HepG2 (cell line): ENCODE results near the gene P2RX5. TPM values are rescaled to one million over a fixed set of nuclear protein-coding genes. Genes with fewer than 3 reads are reported as not detected.

Experiments
- ATAC-seq: fragments of 200-7000 bp; cut with Tn5 transposase; 3 replicates; pipeline ENCODE4 v1.9.1; 2020; ENCODE audit warnings: mild to moderate bottlenecking, moderate library complexity
- BruUV-seq: library from RNA; stranded (reverse); fragments of 400-500 nt; replicated peaks from 2 replicates; lab custom pipeline; 2021; lab: Mats Ljungman, UMichigan
- CTCF ChIA-PET: fragments of 300-600 bp; formaldehyde crosslinking; extraction: SDS; loops from one replicate; lab custom pipeline; 2021; ENCODE audit warnings: low total read pairs, inconsistent platforms, low intra/inter-chr PET ratio; lab: Yijun Ruan, JAX
- POLR2A ChIA-PET: fragments of 350-600 bp; sonication (Branson Sonifier 250); formaldehyde crosslinking; loops from one replicate; lab custom pipeline; 2020; ENCODE audit warnings: antibody characterized with exemption, inconsistent platforms; lab: Yijun Ruan, JAX
- DNase-seq: peaks from one replicate; pipeline ENCODE4 v3.0.0-alpha.2; 2015; ENCODE audit warnings: low spot score
- FAIRE-seq: peaks from 3 replicates; lab custom pipeline; 2011; peaks lifted over from hg19 to GRCh38; lab: Jason Lieb, UNC
- H2AFZ ChIP-seq: one replicate; pipeline ENCODE4 v1.6.1; 2011; ENCODE audit warnings: low read length, inconsistent platforms
- H3K27ac ChIP-seq: fragments of 300-600 bp; 3 replicates; pipeline ENCODE4 v1.8.0; 2011; ENCODE audit warnings: mixed run types, mild to moderate bottlenecking, mixed read lengths, low read length, inconsistent platforms; ENCODE audit not compliant: insufficient read depth; ENCODE audit errors: extremely low read length
- H3K27me3 ChIP-seq, 2 experiments: fragments of 200-600 bp in 1 of 2; 2 replicates in 1 of 2; 3 replicates in 1 of 2; pipeline versions ENCODE4 v1.6.0 to v1.8.0; 2011; ENCODE audit warnings: low read length in 2 of 2, mild to moderate bottlenecking in 2 of 2, moderate library complexity in 2 of 2, inconsistent platforms in 1 of 2; ENCODE audit not compliant: insufficient read depth in 2 of 2, control insufficient read depth in 1 of 2
- H3K36me3 ChIP-seq, 2 experiments: fragments of 200-600 bp in 1 of 2; replicated peaks in 1 of 2; 2 replicates in 1 of 2; 3 replicates in 1 of 2; pipeline versions ENCODE4 v1.5.1 to v1.8.0; 2011; ENCODE audit warnings: low read length in 2 of 2, inconsistent platforms in 1 of 2; ENCODE audit not compliant: insufficient read depth in 2 of 2, control insufficient read depth in 1 of 2
- H3K4me1 ChIP-seq: 2 replicates; pipeline ENCODE4 v1.5.1; 2012; ENCODE audit warnings: low read length, inconsistent platforms; ENCODE audit not compliant: insufficient read depth
- H3K4me2 ChIP-seq: 2 replicates; pipeline ENCODE4 v1.6.0; 2011; ENCODE audit warnings: low read depth, low read length, inconsistent platforms
- H3K4me3 ChIP-seq, 3 experiments: fragments of 200-600 bp in 1 of 3; sonication (generic), shearing (Covaris generic) in 1 of 3; replicated peaks in 1 of 3; 2 replicates each; pipeline ENCODE4 v1.5.1; 2011 to 2016; ENCODE audit warnings: low read length in 3 of 3, inconsistent platforms in 2 of 3, low read depth in 2 of 3, mild to moderate bottlenecking in 2 of 3, control low read depth in 1 of 3, mixed read lengths in 1 of 3; ENCODE audit not compliant: insufficient read depth in 1 of 3
- H3K79me2 ChIP-seq: one replicate; pipeline ENCODE4 v1.6.1; 2011; ENCODE audit warnings: low read length, inconsistent platforms; ENCODE audit not compliant: insufficient read depth
- H3K9ac ChIP-seq: 2 replicates; pipeline ENCODE4 v1.6.0; 2011; ENCODE audit warnings: mild to moderate bottlenecking, low read depth, low read length, inconsistent platforms; ENCODE audit not compliant: insufficient read depth
- H3K9me3 ChIP-seq: 2 replicates; pipeline ENCODE4 v1.5.1; 2012; ENCODE audit warnings: mild to moderate bottlenecking, low read length
- H4K20me1 ChIP-seq: 2 replicates; pipeline ENCODE4 v1.6.0; 2011; ENCODE audit warnings: inconsistent platforms, mild to moderate bottlenecking, low read length, moderate library complexity; ENCODE audit not compliant: insufficient read depth
- CBX5 ChIP-seq: sonication (generic); formaldehyde crosslinking; IDR thresholded peaks from 2 replicates; pipeline ENCODE4 v1.4.0; 2020; ENCODE audit warnings: missing genetic modification reagents, borderline replicate concordance
- GPN1 ChIP-seq: sonication (generic); formaldehyde crosslinking; IDR thresholded peaks from 2 replicates; pipeline ENCODE4 v1.5.1; 2020; ENCODE audit warnings: missing genetic modification reagents, borderline replicate concordance
- HMG20A ChIP-seq: IDR thresholded peaks from 2 replicates; pipeline ENCODE4 v1.6.1; 2016; ENCODE audit warnings: borderline replicate concordance
- HOXA3 ChIP-seq: sonication (generic); formaldehyde crosslinking; IDR thresholded peaks from 2 replicates; pipeline ENCODE4 v1.5.0; 2020; ENCODE audit warnings: missing genetic modification reagents
- KLF13 ChIP-seq: sonication (generic); formaldehyde crosslinking; IDR thresholded peaks from 2 replicates; pipeline ENCODE4 v1.4.0; 2020; ENCODE audit warnings: mild to moderate bottlenecking, missing genetic modification reagents
- MXI1 ChIP-seq: IDR thresholded peaks from 3 replicates; pipeline ENCODE4 v1.6.1; 2012; ENCODE audit warnings: low read depth, low read length, inconsistent platforms, borderline replicate concordance
- PRDM4 ChIP-seq: sonication (generic); formaldehyde crosslinking; IDR thresholded peaks from 2 replicates; pipeline ENCODE4 v1.9.0; 2021; ENCODE audit warnings: missing genetic modification reagents, borderline replicate concordance
- SIX4 ChIP-seq: sonication (generic); formaldehyde crosslinking; IDR thresholded peaks from 2 replicates; pipeline ENCODE4 v1.4.0; 2020; ENCODE audit warnings: missing genetic modification reagents
- STAG1 ChIP-seq: sonication (generic); formaldehyde crosslinking; IDR thresholded peaks from 2 replicates; pipeline ENCODE4 v1.4.0; 2020; ENCODE audit warnings: missing genetic modification reagents
- ZNF207 ChIP-seq: fragments of 450-650 bp; IDR thresholded peaks from 2 replicates; pipeline ENCODE4 v1.6.1; 2016; ENCODE audit warnings: antibody characterized with exemption, borderline replicate concordance
- ZNF484 ChIP-seq: sonication (generic); formaldehyde crosslinking; IDR thresholded peaks from 2 replicates; pipeline ENCODE4 v1.5.1; 2020; ENCODE audit warnings: mild to moderate bottlenecking, low read depth, missing genetic modification reagents, borderline replicate concordance
- ZSCAN25 ChIP-seq: sonication (generic); formaldehyde crosslinking; IDR thresholded peaks from 2 replicates; pipeline ENCODE4 v1.8.0; 2022; ENCODE audit warnings: mild to moderate bottlenecking, missing genetic modification reagents
- ZSCAN31 ChIP-seq: sonication (generic); formaldehyde crosslinking; IDR thresholded peaks from 2 replicates; pipeline ENCODE4 v1.5.0; 2020; ENCODE audit warnings: low read depth, mild to moderate bottlenecking, missing genetic modification reagents
- WGBS: methylation state at CpG from one replicate; pipeline ENCODE4 v1.1.6; 2017; ENCODE audit warnings: low lambda C conversion rate; 5-methylcytosine and 5-hydroxymethylcytosine counted together
- in situ Hi-C: cut with HindIII; loops from 2 replicates; pipeline ENCODE4 v1.10.0; 2017; ENCODE audit warnings: low pct_unique_long_range_greater_than_20kb; ENCODE audit not compliant: extremely low pct_ligation_motif_present
- intact Hi-C: fragments of 100-400 bp; cut with micrococcal nuclease; formaldehyde crosslinking; loops from one replicate; pipeline ENCODE4 v1.10.0; 2022; ENCODE audit not compliant: unreplicated experiment
- polyA plus RNA-seq, 8 experiments: library from polyadenylated mRNA; depleted of rRNA in 3 of 8; stranded (reverse) in 7 of 8; unstranded in 1 of 8; fragments of >200 nt; fragmentation: Illumina TruSeq in 4 of 8; extraction: Trizol in 4 of 8; gene quantifications; 2 replicates each; pipeline versions ENCODE4 v1.2.1 to v1.2.3, GENCODE V29; 2011 to 2016; ENCODE audit warnings: low read depth in 4 of 8, missing spikeins in 1 of 8, mixed read lengths in 1 of 8; ENCODE audit not compliant: insufficient read depth in 1 of 8
- total RNA-seq, 5 experiments: library from RNA; depleted of rRNA; stranded (reverse); fragments of >200 nt; fragmentation: Illumina TruSeq; extraction: Trizol; gene quantifications; 2 replicates each; pipeline ENCODE4 v1.2.3, GENCODE V29; 2016; ENCODE audit warnings: low read depth in 1 of 5

The P2RX5 gene
- total and polyA plus RNA-seq, 2 of the 13 experiments (the other 11 are each of a cell fraction or from before 2014, with no cell fraction given): 0.95 to 1.7 TPM

GRCh38 chr17:3678821-3679530 is 17.0 kb downstream of the P2RX5 start:
- ATAC-seq: no peak
- Histone ChIP-seq H3K79me2 (no peaks in the 10 kb centered on the region), H3K9ac (peak overlapping the region; percentile 42; the same call in 1 of the 2 replicates), H3K27me3 (peaks cover 1 to 7% of the 10 kb centered on the region in 2 experiments; a peak in 3 of 5 replicates), H3K4me2 (peak overlapping the region; percentile 69), H3K4me3 (peak overlapping the region in 1 of 3 experiments; percentile 57; a peak in 1 of 6 replicates), H3K4me1 (peaks cover 21% of the 10 kb centered on the region), H4K20me1 (no peaks in the 10 kb centered on the region), H3K9me3 (no peaks in the 10 kb centered on the region), H2AFZ (no peak overlapping the region), H3K36me3 (no peaks in the 10 kb centered on the region), H3K27ac (no peak overlapping the region)
- no peak for TF ChIP-seq ZSCAN31 (CRISPR knock-in tag)
- no peak for TF ChIP-seq GPN1 (CRISPR knock-in tag)
- no peak for TF ChIP-seq ZNF484
- no peak for TF ChIP-seq STAG1 (CRISPR knock-in tag)
- no peak for TF ChIP-seq ZSCAN25 (CRISPR knock-in tag)
- TF ChIP-seq ZNF207: no peak
- no peak for TF ChIP-seq HMG20A (CRISPR knock-in tag)
- no peak for TF ChIP-seq SIX4 (CRISPR knock-in tag)
- TF ChIP-seq PRDM4: no peak
- TF ChIP-seq KLF13: no peak
- no peak for TF ChIP-seq CBX5 (CRISPR knock-in tag)
- no peak for TF ChIP-seq MXI1
- TF ChIP-seq HOXA3 (CRISPR knock-in tag): no peak
- BruUV-seq: no TSS peak
- ChIA-PET POLR2A (interaction anchor here (1.3 to 3.1 kb wide), 3 partner anchors 10 to 16 kb away, joined by 5 to 21 read pairs (median 8); partner anchors contain the start of genes EMC6 and TAX1BP3), CTCF (no interaction called here)
- intact Hi-C loops (no loop called here), in situ Hi-C loops (no loop called here)
- FAIRE-seq: no peak
- 86% methylated on average over 14 of the region's 27 CpGs for WGBS
- DNase-seq: no peak
